Naive B cell (primary cell): Measurements from ENCODE around the gene CCDC82. TPM values are rescaled to one million over a fixed set of nuclear protein-coding genes. Genes with fewer than 3 reads are reported as not detected.
"Not testable (repeated sequence)": the region's sequence is repeated elsewhere in the genome, so short reads cannot be mapped to it uniquely, and the experiment has no call there.

Experiments
- ATAC-seq, 2 donors: fragments of 150-1000 bp; cut with Tn5 transposase; 2 replicates each; pipeline ENCODE4 v1.10.0; 2021; ENCODE audit warnings: low read depth in 2 of 2, mild to moderate bottlenecking in 2 of 2, moderate library complexity in 2 of 2
- DNase-seq: peaks from one replicate; pipeline ENCODE4 v3.0.0; 2022
- H3K27ac Mint-ChIP-seq, 6 donors: one replicate each; pipeline ENCODE4 v1.8.0; 2020 to 2022; ENCODE audit warnings: mild to moderate bottlenecking in 6 of 6, mixed read lengths in 6 of 6, moderate library complexity in 5 of 6, inconsistent platforms in 2 of 6
- H3K27me3 Mint-ChIP-seq, 3 donors: one replicate each; pipeline ENCODE4 v1.8.0; 2021 to 2022; ENCODE audit warnings: mixed read lengths in 3 of 3, mild to moderate bottlenecking in 1 of 3
- H3K36me3 Mint-ChIP-seq, 2 donors: one replicate each; pipeline ENCODE4 v1.8.0; 2020 to 2022; ENCODE audit warnings: mixed read lengths in 2 of 2, inconsistent platforms in 1 of 2, mild to moderate bottlenecking in 1 of 2
- H3K4me1 Mint-ChIP-seq, 3 donors: one replicate each; pipeline ENCODE4 v1.8.0; 2020 to 2022; ENCODE audit warnings: mixed read lengths in 3 of 3, inconsistent platforms in 1 of 3, mild to moderate bottlenecking in 1 of 3, moderate library complexity in 1 of 3
- H3K4me3 Mint-ChIP-seq, 8 donors: one replicate each; pipeline ENCODE4 v1.8.0; 2020 to 2022; ENCODE audit warnings: mild to moderate bottlenecking in 8 of 8, mixed read lengths in 8 of 8, moderate library complexity in 8 of 8, inconsistent platforms in 2 of 8
- H3K9me3 Mint-ChIP-seq, 7 donors: one replicate each; pipeline ENCODE4 v1.8.0; 2020 to 2022; ENCODE audit warnings: mixed read lengths in 7 of 7, mild to moderate bottlenecking in 5 of 7, inconsistent platforms in 2 of 7, moderate library complexity in 1 of 7
- polyA plus RNA-seq, 6 donors: library from polyadenylated mRNA; unstranded; fragments of 300-500 nt; fragmentation: Illumina TruSeq; gene quantifications; one replicate each; pipeline ENCODE4 v1.2.3, GENCODE V29; 2021; ENCODE audit warnings: low read depth in 6 of 6

Gene CCDC82
- 10 to 100 TPM; 17.0 to 35.1 (median 25.9) TPM for polyA plus RNA-seq

GRCh38 chr11:96389720-96390487 lies at the start of gene CCDC82, which contains the start of gene JRKL:
Gene CCDC82, minus strand, starts transcription at chr11:96389912. Its CDS starts 5,165 bp downstream, at chr11:96384747.
Gene JRKL, plus strand, starts transcription at chr11:96390013. Its CDS starts 637 bp downstream, at chr11:96390650.
- Mint-ChIP-seq H3K27me3 (no peaks in the 10 kb centered on the region), H3K4me1 (peaks cover 15 to 32% (median 25%) of the 10 kb centered on the region in 3 donors), H3K36me3 (peaks cover 0 to 5% of the 10 kb centered on the region in 2 donors), H3K9me3 (peaks cover 0 to 2% (median 0%) of the 10 kb centered on the region in 7 donors), H3K27ac (peak within 1 kb of the TSS; percentile 90 to 98 (median 95)), H3K4me3 (peak within 1 kb of the TSS; percentile 80 to 97 (median 95))
- DNase-seq (peak; percentile 97), ATAC-seq (peak; percentile 93)

DNA sequence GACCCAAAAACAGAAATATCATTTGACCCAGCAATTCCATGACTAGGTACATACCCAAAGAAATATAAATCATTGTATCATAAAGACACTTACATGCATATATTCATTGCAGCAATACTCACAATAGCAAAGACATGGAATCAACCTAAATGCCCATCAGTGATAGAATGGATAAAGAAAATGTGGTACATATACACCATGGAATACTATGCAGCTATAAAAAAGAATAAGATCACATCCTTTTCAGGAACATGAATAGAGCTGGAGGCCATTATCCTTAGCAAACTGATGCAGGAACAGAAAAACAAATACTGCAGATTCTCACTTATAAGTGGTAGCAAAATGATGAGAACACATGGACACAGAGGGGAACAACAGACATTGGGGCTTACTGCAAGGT lies 42.9 kb upstream of the CCDC82 start:
- H3K27me3 Mint-ChIP-seq, result peaks cover 26 to 66% (median 65%) of the 10 kb centered on the region in 3 donors
- ATAC-seq, H3K36me3 Mint-ChIP-seq, DNase-seq, H3K4me3 Mint-ChIP-seq, H3K4me1 Mint-ChIP-seq, H3K27ac Mint-ChIP-seq: not testable (repeated sequence)
- H3K9me3 Mint-ChIP-seq, result peaks cover 3 to 13% (median 8%) of the 10 kb centered on the region in 7 donors

- peaks cover 28 to 46% (median 46%) of the 10 kb centered on the region in 3 donors for H3K27me3 Mint-ChIP-seq
Observed at GRCh38 chr11:96430668-96431067, 41.0 kb upstream of the CCDC82 start.

GRCh38 chr11:96424693-96425092 lies 35.0 kb upstream of the CCDC82 start:
- Mint-ChIP-seq H3K27ac (no peak overlapping the region), H3K4me1 (no peaks in the 10 kb centered on the region), H3K27me3 (peaks cover 15 to 34% (median 17%) of the 10 kb centered on the region in 3 donors), H3K9me3 (no peaks in the 10 kb centered on the region), H3K4me3 (no peak overlapping the region), H3K36me3 (no peaks in the 10 kb centered on the region)
- no peak for DNase-seq
- ATAC-seq, result no peak

More at GRCh38 chr11:96430668-96431067, 41.0 kb upstream of the CCDC82 start:
- peaks cover 0 to 8% of the 10 kb centered on the region in 2 donors for H3K36me3 Mint-ChIP-seq
- H3K4me3 Mint-ChIP-seq, result no peak overlapping the region
- peak; percentile 2 for DNase-seq
- ATAC-seq, result no peak
- peaks cover 3 to 13% (median 8%) of the 10 kb centered on the region in 7 donors for H3K9me3 Mint-ChIP-seq
- H3K27ac Mint-ChIP-seq, result no peak overlapping the region
- H3K4me1 Mint-ChIP-seq, result no peaks in the 10 kb centered on the region

DNA sequence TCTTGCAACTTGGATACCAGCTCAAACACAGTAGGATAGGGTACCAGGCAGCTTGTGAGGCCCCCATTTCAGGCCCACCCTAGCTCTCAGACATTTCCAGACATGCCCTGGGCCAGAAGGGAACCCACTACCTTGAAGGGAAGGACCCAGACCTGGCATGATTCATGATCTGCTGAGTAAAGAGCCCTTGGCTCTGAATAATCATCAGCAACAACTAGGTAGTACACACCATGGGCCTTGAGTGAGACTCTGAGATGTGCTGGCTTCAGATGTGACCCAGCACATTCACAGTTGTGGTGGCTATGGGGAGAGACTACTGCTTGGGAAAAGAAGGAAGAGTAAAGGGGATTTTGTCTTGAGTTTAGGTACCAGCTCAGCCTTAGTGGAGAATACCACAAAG lies 23.7 kb upstream of the CCDC82 start:
- H3K27me3 Mint-ChIP-seq, result peaks cover 17 to 31% (median 28%) of the 10 kb centered on the region in 3 donors
- H3K27ac Mint-ChIP-seq, result no peak overlapping the region
- DNase-seq, result no peak
- H3K36me3 Mint-ChIP-seq, result no peaks in the 10 kb centered on the region
- H3K4me3 Mint-ChIP-seq, result no peak overlapping the region
- peaks cover 0 to 1% (median 0%) of the 10 kb centered on the region in 7 donors for H3K9me3 Mint-ChIP-seq
- H3K4me1 Mint-ChIP-seq, result no peaks in the 10 kb centered on the region
- no peak for ATAC-seq

DNA sequence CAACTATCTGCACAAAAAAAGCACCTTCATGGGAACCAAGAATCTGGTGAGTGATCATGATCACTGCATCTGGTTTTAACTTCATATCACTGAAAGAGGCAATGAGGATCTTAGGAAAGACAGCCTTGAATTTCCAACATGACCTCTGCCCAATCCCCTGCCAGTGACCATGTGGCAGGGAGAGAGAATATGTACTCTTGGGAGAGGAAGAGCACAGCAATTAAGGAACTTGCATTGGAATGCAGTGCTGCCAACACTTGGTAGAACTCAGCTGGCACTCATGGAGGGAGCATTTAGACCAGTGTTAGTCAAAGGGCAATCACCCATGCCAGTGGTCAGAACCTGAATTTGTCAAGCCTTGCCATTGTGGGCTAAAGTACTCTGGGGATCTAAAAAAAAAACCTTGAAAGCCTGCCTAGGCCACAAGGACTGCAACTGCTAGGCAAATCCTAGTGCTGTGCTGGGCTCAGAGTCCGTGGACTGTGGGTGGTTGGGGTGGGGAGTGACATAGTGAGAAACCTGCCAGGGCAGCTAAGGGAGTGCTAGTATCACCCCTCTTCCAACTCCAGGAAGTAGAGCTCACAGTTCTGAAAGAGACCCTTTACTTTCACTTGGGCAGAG lies 23.2 kb upstream of the CCDC82 start:
- Mint-ChIP-seq H3K4me1 (no peaks in the 10 kb centered on the region), H3K27me3 (peaks cover 17 to 31% (median 27%) of the 10 kb centered on the region in 3 donors), H3K36me3 (no peaks in the 10 kb centered on the region), H3K9me3 (peaks cover 0 to 1% (median 0%) of the 10 kb centered on the region in 7 donors), H3K27ac (no peak overlapping the region), H3K4me3 (no peak overlapping the region)
- ATAC-seq (no peak), DNase-seq (no peak)

DNA sequence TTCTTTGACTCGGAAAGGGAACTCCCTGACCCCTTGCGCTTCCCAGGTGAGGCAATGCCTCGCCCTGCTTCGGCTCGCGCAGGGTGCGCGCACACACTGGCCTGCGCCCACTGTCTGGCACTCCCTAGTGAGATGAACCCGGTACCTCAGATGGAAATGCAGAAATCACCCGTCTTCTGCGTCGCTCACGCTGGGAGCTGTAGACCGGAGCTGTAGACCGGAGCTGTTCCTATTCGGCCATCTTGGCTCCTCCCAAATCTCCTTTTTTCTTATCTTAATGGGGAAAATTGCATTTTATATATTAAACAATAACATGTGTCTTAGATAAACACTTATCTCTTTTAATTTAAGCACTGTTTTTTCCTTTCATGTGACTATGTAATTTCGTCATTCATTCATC lies 21.7 kb upstream of the CCDC82 start:
- not testable (repeated sequence) for H3K36me3 Mint-ChIP-seq, DNase-seq, ATAC-seq, H3K4me1 Mint-ChIP-seq, H3K9me3 Mint-ChIP-seq
- peak overlapping the region in 3 of 8 donors; percentile 50 to 65 (median 53) for H3K4me3 Mint-ChIP-seq
- H3K27ac Mint-ChIP-seq, result peak overlapping the region in 1 of 6 donors; percentile 30
- H3K27me3 Mint-ChIP-seq, result peaks cover 9 to 31% (median 27%) of the 10 kb centered on the region in 3 donors

DNA sequence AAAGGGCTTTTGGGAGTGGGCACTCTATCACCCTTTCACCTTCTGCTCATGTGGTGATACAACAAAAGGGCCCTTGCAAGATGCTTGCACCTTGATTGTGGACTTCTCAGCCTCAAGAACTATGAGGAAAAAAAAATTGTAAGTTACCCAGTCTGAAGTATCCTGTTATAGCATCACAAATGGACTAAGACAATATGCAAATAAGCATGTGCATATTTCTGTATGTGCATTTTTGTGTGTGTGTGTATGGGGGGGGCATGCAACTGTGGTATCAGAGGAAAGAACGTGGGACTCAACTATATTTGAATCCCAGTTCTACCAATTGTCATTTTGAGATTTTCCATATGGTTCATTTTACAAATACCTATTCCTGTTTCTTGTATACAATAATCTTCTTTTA lies 11.0 kb upstream of the CCDC82 start:
- no peak for DNase-seq
- no peaks in the 10 kb centered on the region for H3K4me1 Mint-ChIP-seq
- no peak for ATAC-seq
- H3K27ac Mint-ChIP-seq, result no peak overlapping the region
- no peaks in the 10 kb centered on the region for H3K36me3 Mint-ChIP-seq
- H3K4me3 Mint-ChIP-seq, result no peak overlapping the region
- peaks cover 0 to 4% (median 0%) of the 10 kb centered on the region in 7 donors for H3K9me3 Mint-ChIP-seq
- H3K27me3 Mint-ChIP-seq, result no peaks in the 10 kb centered on the region

- DNase-seq (no peak), ATAC-seq (no peak)
- Mint-ChIP-seq H3K27ac (peak overlapping the region in 2 of 6 donors; percentile 40 to 60), H3K27me3 (no peaks in the 10 kb centered on the region), H3K36me3 (no peaks in the 10 kb centered on the region), H3K9me3 (peaks cover 0 to 4% (median 0%) of the 10 kb centered on the region in 7 donors), H3K4me3 (no peak overlapping the region), H3K4me1 (no peaks in the 10 kb centered on the region)
Observed at GRCh38 chr11:96397863-96398262, 8.2 kb upstream of the CCDC82 start.

DNA sequence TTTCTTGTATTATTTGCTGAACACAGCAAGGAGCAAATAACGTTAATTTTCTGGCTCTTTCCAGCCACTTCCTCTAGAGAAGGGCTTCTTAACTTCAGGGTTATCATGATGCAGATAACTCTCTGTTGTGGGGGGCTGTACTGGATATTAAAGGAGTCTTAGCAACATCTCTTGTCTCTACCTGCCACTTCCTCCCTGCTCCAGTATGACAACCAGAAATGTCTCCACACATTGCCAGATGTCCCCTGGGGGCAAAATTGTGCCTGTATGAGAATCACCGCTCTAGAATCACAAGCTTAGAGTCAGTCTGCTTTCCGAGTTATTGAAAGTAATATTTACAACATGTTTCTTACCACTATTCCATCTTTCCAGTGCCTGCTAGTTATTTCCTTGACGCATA lies 6.9 kb upstream of the CCDC82 start:
- Mint-ChIP-seq H3K4me1 (peaks cover 0 to 2% (median 0%) of the 10 kb centered on the region in 3 donors), H3K27me3 (no peaks in the 10 kb centered on the region), H3K4me3 (no peak overlapping the region), H3K27ac (no peak overlapping the region), H3K9me3 (no peaks in the 10 kb centered on the region), H3K36me3 (no peaks in the 10 kb centered on the region)
- DNase-seq (no peak), ATAC-seq (no peak)

DNA sequence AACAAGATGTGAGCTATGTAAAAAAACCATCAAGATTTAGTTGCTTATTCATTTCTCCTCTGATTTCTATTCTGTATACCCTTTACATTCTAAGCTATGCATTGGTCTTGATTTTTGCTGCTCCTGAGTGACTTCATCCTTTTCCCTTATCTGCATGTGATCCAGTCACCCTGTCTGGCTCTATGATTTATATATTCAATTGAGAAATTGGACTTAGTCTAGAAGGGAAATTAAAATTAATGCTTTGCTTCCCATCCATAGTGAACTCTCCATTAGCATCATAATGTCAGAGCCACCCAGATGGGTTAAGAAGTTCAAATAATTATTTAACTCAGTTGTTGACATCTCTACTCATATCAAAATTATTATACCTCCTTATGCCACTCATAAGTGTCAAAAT lies 5.1 kb upstream of the CCDC82 start:
- H3K27ac Mint-ChIP-seq, result peak overlapping the region in 1 of 6 donors; percentile 9
- H3K4me1 Mint-ChIP-seq, result peaks cover 6 to 13% (median 8%) of the 10 kb centered on the region in 3 donors
- peak overlapping the region in 1 of 8 donors; percentile 44 for H3K4me3 Mint-ChIP-seq
- H3K36me3 Mint-ChIP-seq, result no peaks in the 10 kb centered on the region
- H3K9me3 Mint-ChIP-seq, result peaks cover 0 to 2% (median 0%) of the 10 kb centered on the region in 7 donors
- no peak for ATAC-seq
- DNase-seq, result no peak
- H3K27me3 Mint-ChIP-seq, result no peaks in the 10 kb centered on the region

- H3K4me3 Mint-ChIP-seq, result peak overlapping the region in 1 of 8 donors; percentile 54
- peak; percentile 17 for DNase-seq
- no peak overlapping the region for H3K27ac Mint-ChIP-seq
- ATAC-seq, result no peak
- H3K36me3 Mint-ChIP-seq, result no peaks in the 10 kb centered on the region
- H3K27me3 Mint-ChIP-seq, result no peaks in the 10 kb centered on the region
- peaks cover 0 to 2% (median 0%) of the 10 kb centered on the region in 7 donors for H3K9me3 Mint-ChIP-seq
- H3K4me1 Mint-ChIP-seq, result peaks cover 8 to 14% (median 11%) of the 10 kb centered on the region in 3 donors
Observed at GRCh38 chr11:96393753-96394348, 4.1 kb upstream of the CCDC82 start.

- H3K4me1 Mint-ChIP-seq, result peaks cover 15 to 30% (median 25%) of the 10 kb centered on the region in 3 donors
- H3K27ac Mint-ChIP-seq, result no peak overlapping the region
- DNase-seq, result no peak
- H3K9me3 Mint-ChIP-seq, result peaks cover 0 to 2% (median 0%) of the 10 kb centered on the region in 7 donors
- H3K36me3 Mint-ChIP-seq, result no peaks in the 10 kb centered on the region
- ATAC-seq, result no peak
- no peaks in the 10 kb centered on the region for H3K27me3 Mint-ChIP-seq
- H3K4me3 Mint-ChIP-seq, result peak overlapping the region in 4 of 8 donors; percentile 19 to 97 (median 61)
Observed at GRCh38 chr11:96391698-96392307, 2.1 kb upstream of the CCDC82 start.
